Measurements from ENCODE around the gene MIGA1. TPM values are rescaled to one million over a fixed set of nuclear protein-coding genes. Genes with fewer than 3 reads are reported as not detected.

MIGA1 gene
- total and polyA plus RNA-seq, 9 of the 15 experiments (the other 6 are each of a cell fraction or from before 2014, with no cell fraction given), result 1.6 to 5.1 (median 2.9) TPM

GRCh38 chr1:77762072-77762476 lies 17.4 kb upstream of the MIGA1 start (continued):
- TF ChIP-seq ARID3A (IDR thresholded peaks at IDR 0.05; ENCODE audit: borderline replicate concordance, low read depth, low read length), result peak; percentile 75; the same call in 1 of the 2 replicates
- no peak for TF ChIP-seq MYBL2 (IDR thresholded peaks at IDR 0.05; ENCODE audit: low read depth)
- no peak for TF ChIP-seq MYBL2 (CRISPR knock-in tag; IDR thresholded peaks at IDR 0.05; ENCODE audit: borderline replicate concordance)
- TF ChIP-seq MTA1 (IDR thresholded peaks at IDR 0.05; ENCODE audit: borderline replicate concordance), result peak; percentile 46; the same call in 1 of the 2 replicates
- no peak for TF ChIP-seq THRB (CRISPR knock-in tag; conservative IDR thresholded peaks at IDR 0.05)
- no peak for TF ChIP-seq DNMT1 (IDR thresholded peaks at IDR 0.05)
- no peak for TF ChIP-seq MTA3 (IDR thresholded peaks at IDR 0.05; ENCODE audit: borderline replicate concordance)
- TF ChIP-seq REST (IDR thresholded peaks at IDR 0.05; ENCODE audit: borderline replicate concordance), result no peak
- no peak for TF ChIP-seq REST (CRISPR knock-in tag; IDR thresholded peaks at IDR 0.05; ENCODE audit: low read depth)
- no peak for TF ChIP-seq THRA (IDR thresholded peaks at IDR 0.05)
- TF ChIP-seq ZNF347 (CRISPR knock-in tag; IDR thresholded peaks at IDR 0.05; ENCODE audit: low read depth), result no peak
- no peak for TF ChIP-seq ZNF239 (CRISPR knock-in tag; IDR thresholded peaks at IDR 0.05)
- TF ChIP-seq ID3 (CRISPR knock-in tag; IDR thresholded peaks at IDR 0.05), result no peak
- TF ChIP-seq ID3 (tag; IDR thresholded peaks at IDR 0.05), result 0 out of 2 replicates have a peak, but pooled peaks have one; percentile 38
- TF ChIP-seq SIX5 (IDR thresholded peaks at IDR 0.05; ENCODE audit: borderline replicate concordance in 1 of 2, insufficient read depth in 1 of 2, low read depth in 1 of 2, low read length in 2 of 2), result no peak
- TF ChIP-seq ATF7 (IDR thresholded peaks at IDR 0.05), result peak; percentile 53; the same call in 1 of the 2 replicates

All from K562 (cell line).